A549 (cell line): ENCODE results near the gene TACR3. TPM values are rescaled to one million over a fixed set of nuclear protein-coding genes. Genes with fewer than 3 reads are reported as not detected.

Experiments used
- ATAC-seq, 2 experiments: fragments of 200-7000 bp in 1 of 2; fragments of >200 bp in 1 of 2; cut with Nextera tagmentation in 1 of 2; cut with Tn5 transposase in 1 of 2; 3 replicates each; pipeline versions ENCODE4 v1.8.0 to v1.9.1; 2018 to 2020; ENCODE audit warnings: mild to moderate bottlenecking in 1 of 2, moderate library complexity in 1 of 2
- CTCF ChIA-PET: fragments of 300-600 bp; sonication (Branson Sonifier 250); formaldehyde crosslinking; extraction: SDS; loops from one replicate; lab custom pipeline; 2021; ENCODE audit warnings: antibody characterized with exemption, inconsistent platforms; lab: Yijun Ruan, JAX
- POLR2A ChIA-PET: fragments of 350-600 bp; formaldehyde crosslinking; extraction: SDS; loops from one replicate; lab custom pipeline; 2021; ENCODE audit warnings: antibody characterized with exemption, inconsistent platforms; lab: Yijun Ruan, JAX
- DNase-seq, 2 experiments: peaks; one replicate each; pipeline versions ENCODE4 v3.0.0 to v3.0.0-alpha.2; 2011 to 2016; ENCODE audit warnings: low read depth in 1 of 2, low spot score in 1 of 2
- FAIRE-seq: peaks from 2 replicates; lab custom pipeline; 2011; peaks lifted over from hg19 to GRCh38; lab: Jason Lieb, UNC
- H3K27ac ChIP-seq, 2 experiments: fragments of >200 bp; sonication (Bioruptor Twin); formaldehyde crosslinking; 3 replicates each; pipeline ENCODE4 v1.5.1; 2016 to 2017
- H3K4me1 ChIP-seq: fragments of >200 bp; sonication (Bioruptor Twin); formaldehyde crosslinking; 3 replicates; pipeline ENCODE4 v1.6.1; 2016
- H3K4me2 ChIP-seq: fragments of >200 bp; sonication (Bioruptor Twin); formaldehyde crosslinking; 3 replicates; pipeline ENCODE4 v1.6.1; 2016
- H3K4me3 ChIP-seq: fragments of >200 bp; sonication (Bioruptor Twin); formaldehyde crosslinking; 3 replicates; pipeline ENCODE4 v1.5.1; 2016
- H3K9me3 ChIP-seq: fragments of >200 bp; sonication (Bioruptor Twin); formaldehyde crosslinking; 3 replicates; pipeline ENCODE4 v1.6.1; 2016
- BCL3 ChIP-seq: fragments of >200 bp; sonication (Bioruptor Twin); formaldehyde crosslinking; IDR thresholded peaks from 3 replicates; pipeline ENCODE4 v1.6.1; 2016
- CBX2 ChIP-seq: fragments of 200-600 bp; sonication (generic); IDR thresholded peaks from 2 replicates; pipeline ENCODE4 v1.6.1; 2016; ENCODE audit warnings: low read depth, mild to moderate bottlenecking, borderline replicate concordance
- CBX8 ChIP-seq: fragments of 200-600 bp; sonication (generic); IDR thresholded peaks from 2 replicates; pipeline ENCODE4 v1.6.1; 2016
- EHF ChIP-seq: fragments of 250-450 bp; sonication (Bioruptor Pico); IDR thresholded peaks from 2 replicates; pipeline ENCODE4 v1.5.0; 2020; ENCODE audit warnings: mild to moderate bottlenecking
- ESRRA ChIP-seq: fragments of 150-350 bp; IDR thresholded peaks from 2 replicates; pipeline ENCODE4 v1.6.1; 2014; ENCODE audit warnings: mild to moderate bottlenecking, low read length, borderline replicate concordance
- HOXA7 ChIP-seq: fragments of 250-450 bp; sonication (Bioruptor Pico); IDR thresholded peaks from 2 replicates; pipeline ENCODE4 v1.5.0; 2020; ENCODE audit warnings: mild to moderate bottlenecking, moderate library complexity
- JUN ChIP-seq, 2 experiments: fragments of >200 bp; sonication (Bioruptor Twin); formaldehyde crosslinking; IDR thresholded peaks; 2 replicates in 1 of 2; 3 replicates in 1 of 2; pipeline ENCODE4 v1.6.1; 2016 to 2017
- MAFK ChIP-seq: fragments of 450-650 bp; IDR thresholded peaks from 2 replicates; pipeline ENCODE4 v1.6.1; 2014; ENCODE audit not compliant: partially characterized antibody
- MAX ChIP-seq: IDR thresholded peaks from 2 replicates; pipeline ENCODE4 v1.6.1; 2012
- NFE2L2 ChIP-seq: fragments of 150-350 bp; conservative IDR thresholded peaks from 2 replicates; pipeline ENCODE4 v1.6.1; 2014; ENCODE audit warnings: low read length
- NPAS2 ChIP-seq: fragments of 250-450 bp; sonication (Bioruptor Pico); IDR thresholded peaks from 2 replicates; pipeline ENCODE4 v1.8.0; 2022; ENCODE audit warnings: mild to moderate bottlenecking, moderate library complexity, borderline replicate concordance
- PHF8 ChIP-seq: fragments of 200-600 bp; sonication (generic); IDR thresholded peaks from 2 replicates; pipeline ENCODE4 v1.6.1; 2016; ENCODE audit warnings: low read depth, mild to moderate bottlenecking, antibody characterized with exemption, moderate library complexity, borderline replicate concordance
- POLR2A ChIP-seq: IDR thresholded peaks from 2 replicates; pipeline ENCODE4 v1.6.1; 2012; ENCODE audit warnings: mild to moderate bottlenecking, low read length
- POLR2AphosphoS2 ChIP-seq: conservative IDR thresholded peaks from 2 replicates; pipeline ENCODE4 v1.6.1; 2012; ENCODE audit warnings: low read length, improper control_type of control experiment, inconsistent platforms
- RCOR1 ChIP-seq: fragments of 150-350 bp; IDR thresholded peaks from 2 replicates; pipeline ENCODE4 v1.6.1; 2014; ENCODE audit warnings: antibody characterized with exemption, low read length, low read depth
- RNF2 ChIP-seq: fragments of 200-600 bp; sonication (generic); IDR thresholded peaks from 2 replicates; pipeline ENCODE4 v1.6.1; 2016; ENCODE audit warnings: low read depth, mild to moderate bottlenecking, antibody characterized with exemption, moderate library complexity, borderline replicate concordance
- TP53 ChIP-seq: fragments of 250-450 bp; sonication (Bioruptor Pico); IDR thresholded peaks from 2 replicates; pipeline ENCODE4 v1.5.0; 2021; ENCODE audit warnings: mild to moderate bottlenecking, moderate library complexity
- ZC3H11A ChIP-seq: fragments of 450-650 bp; IDR thresholded peaks from 2 replicates; pipeline ENCODE4 v1.6.1; 2014; ENCODE audit warnings: antibody characterized with exemption, mild to moderate bottlenecking
- WGBS: methylation state at CpG from one replicate; pipeline ENCODE4 v1.1.6; 2017; ENCODE audit errors: missing lambda C conversion rate; 5-methylcytosine and 5-hydroxymethylcytosine counted together
- polyA plus RNA-seq, 4 experiments: library from polyadenylated mRNA; depleted of rRNA in 3 of 4; stranded (reverse); fragments of >200 nt; fragmentation: RNase III in 1 of 4; extraction: RNeasy Plus Mini Kit Qiagen cat#74134 plus additional on column Dnase treatment in 1 of 4; gene quantifications; 2 replicates in 3 of 4; 3 replicates in 1 of 4; pipeline ENCODE4 v1.2.3, GENCODE V29; 2011 to 2017
- TF ChIP-seq, protein P1 (sequence below): fragments of 250-450 bp; sonication (Bioruptor Pico); IDR thresholded peaks from 2 replicates; pipeline ENCODE4 v1.5.0; 2021; ENCODE audit warnings: mild to moderate bottlenecking, moderate library complexity, borderline replicate concordance
- TF ChIP-seq, protein P2 (sequence below): fragments of 450-650 bp; IDR thresholded peaks from 2 replicates; pipeline ENCODE4 v1.6.1; 2014; ENCODE audit warnings: antibody characterized with exemption

The TACR3 gene
- polyA plus RNA-seq, 2 of the 4 experiments (the other 2 are of a cell fraction), result not detected

GRCh38 chr4:103645991-103646390, 73.8 kb downstream of the TACR3 start:
- 32% methylated on average over 4 of the region's 4 CpGs for WGBS
- ATAC-seq, result no peak
- TF ChIP-seq RCOR1 (no peak), ZC3H11A (no peak), POLR2AphosphoS2 (no peak), JUN (IDR thresholded peaks at IDR 0.05) (no peak), HOXA7 (CRISPR knock-in tag) (no peak), CBX8 (no peak), RNF2 (no peak), BCL3 (no peak)
- TF ChIP-seq, protein P1, sequence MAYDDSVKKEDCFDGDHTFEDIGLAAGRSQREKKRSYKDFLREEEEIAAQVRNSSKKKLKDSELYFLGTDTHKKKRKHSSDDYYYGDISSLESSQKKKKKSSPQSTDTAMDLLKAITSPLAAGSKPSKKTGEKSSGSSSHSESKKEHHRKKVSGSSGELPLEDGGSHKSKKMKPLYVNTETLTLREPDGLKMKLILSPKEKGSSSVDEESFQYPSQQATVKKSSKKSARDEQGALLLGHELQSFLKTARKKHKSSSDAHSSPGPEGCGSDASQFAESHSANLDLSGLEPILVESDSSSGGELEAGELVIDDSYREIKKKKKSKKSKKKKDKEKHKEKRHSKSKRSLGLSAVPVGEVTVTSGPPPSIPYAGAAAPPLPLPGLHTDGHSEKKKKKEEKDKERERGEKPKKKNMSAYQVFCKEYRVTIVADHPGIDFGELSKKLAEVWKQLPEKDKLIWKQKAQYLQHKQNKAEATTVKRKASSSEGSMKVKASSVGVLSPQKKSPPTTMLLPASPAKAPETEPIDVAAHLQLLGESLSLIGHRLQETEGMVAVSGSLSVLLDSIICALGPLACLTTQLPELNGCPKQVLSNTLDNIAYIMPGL (CRISPR knock-in tag), result no peak
- DNase-seq, result no peak
- Histone ChIP-seq H3K27ac (no peak overlapping the region), H3K4me1 (no peaks in the 10 kb centered on the region), H3K4me3 (no peak overlapping the region), H3K4me2 (no peak overlapping the region), H3K9me3 (no peaks in the 10 kb centered on the region)
- POLR2A ChIA-PET, result no interaction called here
- no peak for FAIRE-seq
- CTCF ChIA-PET, result no interaction called here

- Histone ChIP-seq H3K4me1 (no peaks in the 10 kb centered on the region), H3K27ac (no peak overlapping the region), H3K4me2 (no peak overlapping the region), H3K4me3 (no peak overlapping the region), H3K9me3 (no peaks in the 10 kb centered on the region)
- POLR2A ChIA-PET, result no interaction called here
- DNase-seq, result peak in 1 of 2 experiments; percentile 1
- WGBS, result 3% methylated on average over 1 of the region's 1 CpG
- no peak for FAIRE-seq
- ATAC-seq, result no peak
- TF ChIP-seq TP53 (no peak), PHF8 (no peak), MAFK (no peak), NPAS2 (CRISPR knock-in tag) (no peak), ESRRA (no peak), BCL3 (no peak)
- CTCF ChIA-PET, result no interaction called here
Measured at GRCh38 chr4:103634236-103634635, 85.5 kb downstream of the TACR3 start.

GRCh38 chr4:103626296-103626695, 93.5 kb downstream of the TACR3 start:
- ChIA-PET POLR2A (no interaction called here), CTCF (no interaction called here)
- no peaks in the 10 kb centered on the region for H3K4me1 ChIP-seq
- FAIRE-seq, result no peak
- ATAC-seq, result no peak
- no peak overlapping the region for H3K4me3 ChIP-seq
- no peak overlapping the region for H3K27ac ChIP-seq
- 11% methylated on average over 6 of the region's 6 CpGs for WGBS
- no peak for DNase-seq
- no peaks in the 10 kb centered on the region for H3K9me3 ChIP-seq
- H3K4me2 ChIP-seq, result no peak overlapping the region
- TF ChIP-seq NFE2L2 (no peak), EHF (CRISPR knock-in tag) (no peak), MAX (no peak), CBX2 (no peak), POLR2A (no peak)
- TF ChIP-seq, protein P2, sequence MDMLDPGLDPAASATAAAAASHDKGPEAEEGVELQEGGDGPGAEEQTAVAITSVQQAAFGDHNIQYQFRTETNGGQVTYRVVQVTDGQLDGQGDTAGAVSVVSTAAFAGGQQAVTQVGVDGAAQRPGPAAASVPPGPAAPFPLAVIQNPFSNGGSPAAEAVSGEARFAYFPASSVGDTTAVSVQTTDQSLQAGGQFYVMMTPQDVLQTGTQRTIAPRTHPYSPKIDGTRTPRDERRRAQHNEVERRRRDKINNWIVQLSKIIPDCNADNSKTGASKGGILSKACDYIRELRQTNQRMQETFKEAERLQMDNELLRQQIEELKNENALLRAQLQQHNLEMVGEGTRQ, result no peak
